Tibial artery (tissue), 4 donors: ENCODE data around the gene C6orf15.

Source experiments
- DNase-seq, 2 donors: peaks; one replicate each; pipeline ENCODE4 v3.0.0-alpha.2; 2019
- H3K27ac ChIP-seq, 2 donors: fragments of 200-600 bp; sonication (generic) in 1 of 2; 1 replicate in 1 of 2; 2 replicates in 1 of 2; pipeline ENCODE4 v1.5.1; 2018 to 2019; ENCODE audit warnings: mild to moderate bottlenecking in 1 of 2
- H3K27me3 ChIP-seq, 2 donors: fragments of 200-600 bp; sonication (generic) in 1 of 2; one replicate each; pipeline versions ENCODE4 v1.5.1 to v1.6.0; 2016 to 2019
- H3K36me3 ChIP-seq, 3 donors: fragments of 200-600 bp; sonication (generic) in 2 of 3; one replicate each; pipeline ENCODE4 v1.5.1; 2016 to 2019; ENCODE audit warnings: mild to moderate bottlenecking in 2 of 3
- H3K4me1 ChIP-seq, 4 donors: fragments of 200-600 bp; sonication (generic) in 2 of 4; 1 replicate in 3 of 4; 2 replicates in 1 of 4; pipeline ENCODE4 v1.5.1; 2016 to 2019
- H3K4me3 ChIP-seq, 2 donors: fragments of 200-600 bp; sonication (generic) in 1 of 2; 1 replicate in 1 of 2; 2 replicates in 1 of 2; pipeline ENCODE4 v1.5.1; 2018 to 2019; ENCODE audit warnings: mild to moderate bottlenecking in 2 of 2
- H3K9me3 ChIP-seq, 3 donors: fragments of 200-600 bp; sonication (generic) in 1 of 3; one replicate each; pipeline ENCODE4 v1.5.1; 2016 to 2019
- CTCF ChIP-seq, 2 experiments: fragments of 200-600 bp in 1 of 2; fragments of 450-650 bp in 1 of 2; IDR thresholded peaks; one replicate each; pipeline ENCODE4 v1.5.1; 2017 to 2019; ENCODE audit warnings: antibody characterized with exemption in 2 of 2, mild to moderate bottlenecking in 1 of 2, moderate library complexity in 1 of 2
- intact Hi-C: fragments of 100-400 bp; cut with DNase I; formaldehyde crosslinking; loops from one replicate; pipeline ENCODE4 v1.15.0; 2023; ENCODE audit warnings: low total_unique reads

C6orf15 gene

GRCh38 chr6:31092238-31092637 is 20.1 kb downstream of the C6orf15 start:
- intact Hi-C loops, result no loop called here
- no peaks in the 10 kb centered on the region for H3K36me3 ChIP-seq
- H3K27ac ChIP-seq, result no peak overlapping the region
- no peaks in the 10 kb centered on the region for H3K9me3 ChIP-seq
- no peak for DNase-seq
- peaks cover 0 to 5% of the 10 kb centered on the region in 2 donors for H3K27me3 ChIP-seq
- H3K4me3 ChIP-seq, result no peak overlapping the region
- TF ChIP-seq CTCF (IDR thresholded peaks at IDR 0.05), result no peak
- peaks cover 0 to 2% (median under 1%) of the 10 kb centered on the region in 4 donors for H3K4me1 ChIP-seq

GRCh38 chr6:31091680-31092079 is 20.7 kb downstream of the C6orf15 start:
- intact Hi-C loops, result no loop called here
- TF ChIP-seq CTCF (IDR thresholded peaks at IDR 0.05), result no peak
- Histone ChIP-seq H3K4me3 (no peak overlapping the region), H3K27ac (no peak overlapping the region), H3K4me1 (peaks cover 0 to 8% (median 3%) of the 10 kb centered on the region in 4 donors), H3K9me3 (no peaks in the 10 kb centered on the region), H3K36me3 (no peaks in the 10 kb centered on the region), H3K27me3 (peaks cover 0 to 5% of the 10 kb centered on the region in 2 donors)
- no peak for DNase-seq

- Histone ChIP-seq H3K9me3 (no peaks in the 10 kb centered on the region), H3K4me3 (no peak overlapping the region), H3K27ac (no peak overlapping the region), H3K36me3 (no peaks in the 10 kb centered on the region), H3K4me1 (peaks cover 0 to 8% (median 3%) of the 10 kb centered on the region in 4 donors), H3K27me3 (peaks cover 0 to 5% of the 10 kb centered on the region in 2 donors)
- TF ChIP-seq CTCF (IDR thresholded peaks at IDR 0.05), result no peak
- intact Hi-C loops, result no loop called here
- DNase-seq, result no peak
These were observed 21.4 kb downstream of the C6orf15 start for GRCh38 chr6:31090973-31091364.

- no peak overlapping the region for H3K27ac ChIP-seq
- no peak overlapping the region for H3K4me3 ChIP-seq
- H3K27me3 ChIP-seq, result peaks cover 0 to 5% of the 10 kb centered on the region in 2 donors
- TF ChIP-seq CTCF (IDR thresholded peaks at IDR 0.05), result no peak
- DNase-seq, result no peak
- peaks cover 0 to 8% (median 3%) of the 10 kb centered on the region in 4 donors for H3K4me1 ChIP-seq
- no peaks in the 10 kb centered on the region for H3K9me3 ChIP-seq
- no peaks in the 10 kb centered on the region for H3K36me3 ChIP-seq
- intact Hi-C loops, result no loop called here
These were observed 22.0 kb downstream of the C6orf15 start for GRCh38 chr6:31090275-31090972.

- Histone ChIP-seq H3K27me3 (no peaks in the 10 kb centered on the region), H3K4me1 (peaks cover 0 to 21% (median 5%) of the 10 kb centered on the region in 4 donors), H3K9me3 (no peaks in the 10 kb centered on the region), H3K4me3 (no peak overlapping the region), H3K27ac (no peak overlapping the region), H3K36me3 (no peaks in the 10 kb centered on the region)
- peak; percentile 85 to 87 for DNase-seq
- peak; percentile 70 to 80 for TF ChIP-seq CTCF (IDR thresholded peaks at IDR 0.05)
- intact Hi-C loops, result loop anchor here (2.0 to 10.0 kb wide), 4 partner anchors 173 to 413 kb away; partner anchors contain the start of genes DHX16, FLOT1, IER3 and VARS2
These were observed 24.8 kb downstream of the C6orf15 start for GRCh38 chr6:31087494-31088089.
